Type B pancreatic cell (in vitro differentiated cells): Measurements from ENCODE around the gene INPP5A. TPM values are rescaled to one million over a fixed set of nuclear protein-coding genes. Genes with fewer than 3 reads are reported as not detected.

Experiments
- DNase-seq: peaks from one replicate; pipeline ENCODE4 v3.0.0; 2021; ENCODE audit warnings: mixed read lengths; ENCODE audit not compliant: unreplicated experiment; ENCODE audit errors: extremely low spot score
- H3K27ac Mint-ChIP-seq: 2 replicates; pipeline ENCODE4 v1.8.0; 2021; ENCODE audit warnings: mild to moderate bottlenecking, mixed read lengths
- H3K27me3 Mint-ChIP-seq: 2 replicates; pipeline ENCODE4 v1.8.0; 2021; ENCODE audit warnings: mixed read lengths
- H3K36me3 Mint-ChIP-seq: 2 replicates; pipeline ENCODE4 v1.8.0; 2021; ENCODE audit warnings: mixed read lengths
- H3K4me1 Mint-ChIP-seq: one replicate; pipeline ENCODE4 v1.8.0; 2021; ENCODE audit warnings: mixed read lengths; ENCODE audit not compliant: unreplicated experiment
- H3K4me3 Mint-ChIP-seq: 2 replicates; pipeline ENCODE4 v1.8.0; 2021; ENCODE audit warnings: mild to moderate bottlenecking, mixed read lengths
- H3K9me3 Mint-ChIP-seq: 2 replicates; pipeline ENCODE4 v1.8.0; 2021; ENCODE audit warnings: mixed read lengths
- CTCF ChIP-seq: fragments of 200-600 bp; sonication (generic); conservative IDR thresholded peaks from 2 replicates; pipeline ENCODE4 v1.5.0; 2021; ENCODE audit warnings: antibody characterized with exemption, mild to moderate bottlenecking
- total RNA-seq: library from RNA; stranded (reverse); gene quantifications from 2 replicates; pipeline ENCODE4 v1.2.1, GENCODE V29; 2021; ENCODE audit warnings: low replicate concordance

INPP5A gene
- total RNA-seq, 1 donor from 2014 or later: 26.6 TPM

DNA sequence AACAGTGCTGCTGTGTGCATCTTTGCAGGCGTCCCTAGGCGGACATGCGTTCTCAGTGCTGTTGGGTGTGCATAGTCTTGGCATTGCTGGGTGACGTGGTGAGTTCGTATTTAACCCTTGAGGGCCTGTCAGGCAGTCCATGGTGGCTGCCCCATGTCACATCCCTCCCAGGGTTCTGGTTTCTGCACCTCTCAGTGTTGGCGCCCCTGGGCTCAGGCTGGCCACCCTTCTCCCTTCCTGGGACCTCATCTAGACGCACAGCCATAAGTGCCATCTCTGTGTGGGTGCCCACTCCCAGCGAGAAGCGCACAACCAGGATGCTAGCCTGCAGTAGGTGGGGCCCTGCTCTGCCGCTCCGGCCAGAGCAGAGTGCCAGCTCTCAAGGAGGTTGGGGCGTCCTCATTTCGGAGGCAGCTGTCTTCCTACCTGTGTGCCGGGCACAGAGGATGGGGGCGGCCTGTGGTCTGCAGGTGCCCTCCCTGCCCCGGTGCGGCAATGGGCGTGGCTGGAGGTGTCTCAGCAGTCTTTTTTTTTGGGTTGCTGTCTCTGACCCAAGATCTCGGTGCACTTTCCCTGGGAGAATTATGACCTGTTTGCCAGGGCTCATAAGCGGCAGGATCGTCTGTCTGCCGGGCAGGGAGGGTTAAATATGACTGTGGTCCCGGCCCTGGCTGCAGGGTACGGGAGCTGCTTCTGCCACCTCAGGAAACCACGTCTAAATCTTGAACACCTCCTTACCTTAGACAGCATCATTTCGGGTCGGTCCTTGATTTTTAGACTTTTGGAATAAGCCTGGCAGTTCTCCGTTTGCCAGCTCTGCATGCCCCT is 6.5 kb downstream of the INPP5A start:
- H3K27me3 Mint-ChIP-seq: no peaks in the 10 kb centered on the region
- H3K9me3 Mint-ChIP-seq: no peaks in the 10 kb centered on the region
- DNase-seq: no peak
- H3K4me3 Mint-ChIP-seq: peak overlapping the region; percentile 61
- no peak for TF ChIP-seq CTCF
- H3K27ac Mint-ChIP-seq: no peak overlapping the region
- H3K4me1 Mint-ChIP-seq: peaks cover 28% of the 10 kb centered on the region
- no peaks in the 10 kb centered on the region for H3K36me3 Mint-ChIP-seq

GRCh38 chr10:132544744-132545658 is 7.4 kb downstream of the INPP5A start:
- peak overlapping the region; percentile 61 for H3K4me3 Mint-ChIP-seq
- TF ChIP-seq CTCF: no peak
- DNase-seq: no peak
- H3K27ac Mint-ChIP-seq: peak overlapping the region; percentile 34
- no peaks in the 10 kb centered on the region for H3K27me3 Mint-ChIP-seq
- no peaks in the 10 kb centered on the region for H3K36me3 Mint-ChIP-seq
- peaks cover 23% of the 10 kb centered on the region for H3K4me1 Mint-ChIP-seq
- H3K9me3 Mint-ChIP-seq: no peaks in the 10 kb centered on the region

- no peak for TF ChIP-seq CTCF
- Mint-ChIP-seq H3K4me3 (no peak overlapping the region), H3K27ac (no peak overlapping the region), H3K4me1 (peaks cover 15% of the 10 kb centered on the region), H3K9me3 (no peaks in the 10 kb centered on the region), H3K36me3 (no peaks in the 10 kb centered on the region), H3K27me3 (no peaks in the 10 kb centered on the region)
- no peak for DNase-seq
Observed at GRCh38 chr10:132545659-132546367, 8.2 kb downstream of the INPP5A start.

GRCh38 chr10:132546567-132547420 is 9.2 kb downstream of the INPP5A start:
- DNase-seq: no peak
- Mint-ChIP-seq H3K4me3 (no peak overlapping the region), H3K27me3 (no peaks in the 10 kb centered on the region), H3K4me1 (peaks cover 9% of the 10 kb centered on the region), H3K27ac (no peak overlapping the region), H3K9me3 (no peaks in the 10 kb centered on the region), H3K36me3 (no peaks in the 10 kb centered on the region)
- no peak for TF ChIP-seq CTCF
